Iris pigment epithelial cell (primary cell): Measurements from ENCODE around the gene USP3.
"Not testable (repeated sequence)": the region's sequence is repeated elsewhere in the genome, so short reads cannot be mapped to it uniquely, and the experiment has no call there.

Experiments
- DNase-seq: peaks from one replicate; pipeline ENCODE4 v3.0.0-alpha.2; 2011; ENCODE audit warnings: low read depth

USP3 gene

GRCh38 chr15:63476229-63476632 lies 28.2 kb upstream of the USP3 start:
- peak; percentile 99 for DNase-seq

- DNase-seq: no peak
Observed at GRCh38 chr15:63478243-63478642, 26.1 kb upstream of the USP3 start.

GRCh38 chr15:63480441-63480821 lies 24.0 kb upstream of the USP3 start:
- no peak for DNase-seq

GRCh38 chr15:63481105-63481810 lies 23.1 kb upstream of the USP3 start:
- DNase-seq: no peak

GRCh38 chr15:63482874-63483323 lies 21.5 kb upstream of the USP3 start:
- peak; percentile 25 for DNase-seq

- peak; percentile 87 for DNase-seq
Observed at GRCh38 chr15:63483521-63484371, 20.6 kb upstream of the USP3 start.

GRCh38 chr15:63484433-63485186 lies 19.8 kb upstream of the USP3 start:
- DNase-seq: no peak

GRCh38 chr15:63487076-63487757 lies 17.2 kb upstream of the USP3 start:
- DNase-seq: peak; percentile 76

GRCh38 chr15:63487758-63488397 lies 16.5 kb upstream of the USP3 start:
- not testable (repeated sequence) for DNase-seq

- DNase-seq: no peak
Observed at GRCh38 chr15:63488398-63488960, 15.9 kb upstream of the USP3 start.

- no peak for DNase-seq
Observed at GRCh38 chr15:63489352-63489751, 15.0 kb upstream of the USP3 start.

- DNase-seq: no peak
Observed at GRCh38 chr15:63490345-63491034, 13.9 kb upstream of the USP3 start.

- no peak for DNase-seq
Observed at GRCh38 chr15:63491116-63491827, 13.1 kb upstream of the USP3 start.

GRCh38 chr15:63491979-63492378 lies 12.4 kb upstream of the USP3 start:
- peak; percentile 94 for DNase-seq

- DNase-seq: peak; percentile 83
Observed at GRCh38 chr15:63492541-63493077, 11.8 kb upstream of the USP3 start.

GRCh38 chr15:63493436-63493835 lies 11.0 kb upstream of the USP3 start:
- DNase-seq: no peak

- no peak for DNase-seq
Observed at GRCh38 chr15:63494408-63494807, 10.0 kb upstream of the USP3 start.

GRCh38 chr15:63495343-63495742 lies 9.1 kb upstream of the USP3 start:
- no peak for DNase-seq

GRCh38 chr15:63495780-63496488 lies 8.5 kb upstream of the USP3 start:
- DNase-seq: no peak
